NCI-H2227 (cell line): ENCODE results near the gene PDZD8.
"Not testable (repeated sequence)": the region's sequence is repeated elsewhere in the genome, so short reads cannot be mapped to it uniquely, and the experiment has no call there.

Experiments used
- DNase-seq: peaks from one replicate; lab custom pipeline; 2025; ENCODE audit not compliant: unreplicated experiment; lab: John Stamatoyannopoulos, UW

The PDZD8 gene

GRCh38 chr10:117255835-117256460 lies 119.3 kb downstream of the PDZD8 start:
- DNase-seq, result no peak

GRCh38 chr10:117254774-117255735 lies 120.2 kb downstream of the PDZD8 start:
- no peak for DNase-seq

GRCh38 chr10:117254338-117254737 lies 120.9 kb downstream of the PDZD8 start:
- DNase-seq, result no peak

GRCh38 chr10:117253908-117254307 lies 121.3 kb downstream of the PDZD8 start:
- no peak for DNase-seq

GRCh38 chr10:117250411-117250810 lies 124.8 kb downstream of the PDZD8 start:
- no peak for DNase-seq

DNA sequence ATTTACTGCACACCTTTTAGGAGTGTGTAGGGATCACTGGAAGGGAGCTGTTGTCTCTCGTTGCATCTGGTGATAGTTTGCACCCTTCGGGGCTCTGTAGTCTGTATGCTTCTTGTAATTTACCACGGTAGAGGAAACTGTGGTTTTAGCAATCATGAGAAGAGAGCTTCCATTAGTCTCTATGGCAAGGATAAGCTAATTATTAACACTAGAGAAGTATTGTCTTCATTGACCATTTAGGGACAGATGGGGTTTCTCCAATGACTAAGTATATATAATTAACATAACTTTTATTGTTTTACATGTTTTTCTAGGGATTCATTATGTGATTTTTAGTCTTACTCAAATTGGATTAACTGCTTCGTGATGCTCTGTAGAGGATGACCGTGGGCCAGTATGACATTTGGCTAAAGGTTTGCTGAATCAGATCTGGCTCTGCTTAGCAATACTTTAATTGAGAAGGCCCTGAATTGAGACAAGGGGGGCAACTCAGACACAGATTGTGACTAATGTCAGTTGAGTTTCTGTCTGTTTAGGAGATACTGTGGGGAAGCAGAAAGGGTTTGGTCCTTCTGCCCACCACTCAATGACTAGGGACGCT lies 125.6 kb downstream of the PDZD8 start:
- no peak for DNase-seq

DNA sequence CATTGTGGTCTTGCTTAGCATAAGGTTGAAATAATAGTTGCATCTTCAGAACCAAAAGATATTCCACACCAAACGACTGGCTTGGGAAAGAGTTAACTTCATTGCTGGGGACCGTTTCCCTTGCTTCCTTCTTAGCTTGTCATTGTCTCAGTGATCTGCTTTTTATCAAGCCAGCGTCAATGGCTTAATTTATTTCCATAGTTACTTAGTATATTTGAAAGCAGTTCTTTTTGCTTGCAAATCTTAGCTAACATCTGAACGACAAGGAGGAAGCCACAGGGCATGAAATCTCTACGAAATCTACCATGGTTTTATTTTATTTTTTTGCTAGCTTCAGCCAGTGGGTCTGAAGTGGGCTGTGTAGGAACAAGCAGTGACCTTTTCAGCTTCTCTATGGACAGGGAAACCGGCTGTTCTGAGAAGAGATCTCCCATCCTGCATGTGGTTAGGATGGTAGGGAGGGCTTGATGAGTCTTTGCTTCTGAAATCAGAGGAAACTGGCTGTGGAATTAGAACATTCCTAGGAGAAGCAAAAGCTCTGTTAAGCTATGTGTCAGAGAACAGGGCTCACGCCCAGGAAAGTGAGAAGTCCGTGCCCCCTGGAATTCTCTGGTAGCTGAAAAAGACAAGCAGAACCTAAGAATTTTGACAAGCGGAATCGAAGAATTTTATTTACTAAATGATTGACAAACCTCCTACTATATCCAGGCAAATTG lies 126.3 kb downstream of the PDZD8 start:
- no peak for DNase-seq

DNA sequence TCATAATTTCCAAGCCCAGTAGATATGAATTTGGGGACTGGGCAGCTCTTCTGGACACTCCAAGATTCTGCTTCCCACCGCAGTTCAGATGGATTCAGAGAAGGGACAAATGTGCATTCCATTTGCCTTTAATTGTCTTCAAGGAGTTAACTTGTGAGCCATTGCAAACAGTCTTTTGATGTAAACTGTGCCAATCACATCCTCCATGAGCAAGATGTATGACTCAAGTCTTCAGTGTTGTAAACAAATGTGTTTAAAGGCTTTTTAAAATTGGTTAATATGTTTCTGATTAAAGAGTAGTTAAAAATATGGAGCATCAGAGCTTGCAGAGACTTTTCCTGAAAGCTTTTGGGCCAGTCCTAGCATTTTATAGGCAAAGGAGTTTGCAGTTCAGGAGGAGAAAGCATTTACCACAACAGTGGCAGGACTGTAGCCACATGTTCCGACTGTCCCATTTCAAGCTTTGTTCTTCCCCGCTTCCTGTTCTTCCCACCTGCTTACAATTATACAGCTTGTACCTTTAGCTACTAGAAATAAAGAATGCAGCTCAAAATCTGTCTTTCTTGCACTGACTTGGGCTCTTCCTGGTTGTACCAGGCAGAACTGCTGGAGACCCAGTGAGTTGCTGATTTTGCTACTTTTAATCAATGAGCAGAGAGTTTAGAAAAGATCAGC lies 128.1 kb downstream of the PDZD8 start:
- no peak for DNase-seq

DNA sequence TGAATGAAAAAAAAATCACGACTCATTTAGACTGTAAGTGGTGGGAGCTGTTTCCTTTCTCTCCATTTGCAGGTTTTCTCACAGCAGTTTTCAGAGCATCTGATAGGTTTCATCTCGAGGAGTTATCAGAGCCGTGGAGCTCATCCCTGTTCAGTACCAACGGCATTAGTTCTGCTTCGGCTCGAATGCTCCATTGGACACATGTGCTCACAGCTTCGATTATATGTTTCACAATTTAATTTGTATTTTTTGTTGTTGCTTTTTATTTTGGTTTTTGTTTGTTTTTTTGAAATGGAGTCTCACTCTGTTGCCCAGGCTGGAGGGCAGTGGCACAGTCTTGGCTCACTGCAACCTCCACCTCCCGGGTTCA lies 132.8 kb downstream of the PDZD8 start:
- DNase-seq, result no peak

- DNase-seq, result peak; percentile 36
Observed at GRCh38 chr10:117241541-117242462, 133.4 kb downstream of the PDZD8 start.

DNA sequence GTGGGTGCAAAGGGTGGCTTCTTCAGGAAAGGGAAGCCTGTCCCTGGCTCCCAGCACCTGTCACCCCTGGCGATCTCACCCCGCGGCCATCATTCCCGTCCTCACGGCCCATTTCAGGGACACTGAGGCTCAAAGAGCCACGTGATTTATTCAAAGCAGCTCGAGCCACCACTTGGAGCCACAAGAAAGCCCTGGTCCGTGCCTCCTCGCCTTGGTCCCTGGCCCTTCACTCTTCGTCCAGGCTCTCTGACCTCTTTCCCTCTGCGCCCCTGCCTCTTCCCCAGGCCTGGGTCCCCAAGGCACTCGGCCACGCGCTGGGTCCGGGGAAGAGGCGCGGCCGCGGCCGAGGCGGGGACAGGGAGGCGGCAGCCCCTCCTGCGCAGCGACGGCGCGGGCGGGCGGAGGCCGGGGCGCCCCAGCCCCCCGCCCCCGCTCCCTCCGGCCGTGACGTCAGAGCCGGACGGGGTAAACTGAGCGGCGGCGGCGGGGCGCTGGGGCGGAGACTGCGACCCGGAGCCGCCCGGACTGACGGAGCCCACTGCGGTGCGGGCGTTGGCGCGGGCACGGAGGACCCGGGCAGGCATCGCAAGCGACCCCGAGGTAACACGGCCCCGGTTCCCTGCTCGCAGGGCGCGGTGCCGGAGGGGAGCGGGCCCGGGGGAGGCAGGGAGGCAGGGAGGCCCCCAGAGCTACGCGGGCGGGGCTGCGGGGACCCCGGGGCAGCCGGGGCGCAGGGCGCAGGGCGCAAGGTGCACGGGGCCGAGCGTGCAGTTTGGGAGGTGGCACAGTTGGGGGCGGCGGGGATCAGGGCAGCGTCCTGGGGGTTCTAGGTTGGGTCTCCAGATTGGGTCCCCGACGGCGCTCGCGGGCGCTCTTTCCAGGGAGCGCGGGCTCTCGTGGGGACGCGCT lies 134.4 kb downstream of the PDZD8 start, which contains the start of gene SLC18A2:
Gene SLC18A2, plus strand, starts transcription at position 494 of the 909 bp plus-strand sequence. CDS start 580 bp downstream, outside the sequence.
- DNase-seq, result peak; percentile 42

- DNase-seq, result no peak
Observed at GRCh38 chr10:117239721-117240620, 135.3 kb downstream of the PDZD8 start.

GRCh38 chr10:117239051-117239450 lies 136.2 kb downstream of the PDZD8 start:
- no peak for DNase-seq

- DNase-seq, result no peak
Observed at GRCh38 chr10:117237401-117237991, 137.7 kb downstream of the PDZD8 start.

DNA sequence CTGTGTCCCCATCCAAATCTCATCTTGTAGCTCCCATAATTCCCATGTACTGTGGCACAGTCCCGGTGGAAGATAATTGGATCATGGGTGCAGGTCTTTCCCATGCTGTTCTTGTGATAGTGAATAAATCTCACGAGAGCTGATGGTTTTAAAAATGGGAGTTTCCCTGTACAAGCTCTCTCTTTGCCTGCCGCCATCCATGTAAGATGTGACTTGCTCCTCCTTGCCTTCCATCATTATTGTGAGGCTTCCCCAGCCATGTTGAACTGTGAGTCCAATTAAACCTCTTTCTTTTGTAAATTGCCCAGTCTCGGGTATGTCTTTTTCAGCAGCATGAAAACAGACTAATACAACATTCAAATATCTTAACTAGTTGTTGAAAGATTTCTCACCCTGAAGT lies 145.1 kb downstream of the PDZD8 start:
- not testable (repeated sequence) for DNase-seq

DNA sequence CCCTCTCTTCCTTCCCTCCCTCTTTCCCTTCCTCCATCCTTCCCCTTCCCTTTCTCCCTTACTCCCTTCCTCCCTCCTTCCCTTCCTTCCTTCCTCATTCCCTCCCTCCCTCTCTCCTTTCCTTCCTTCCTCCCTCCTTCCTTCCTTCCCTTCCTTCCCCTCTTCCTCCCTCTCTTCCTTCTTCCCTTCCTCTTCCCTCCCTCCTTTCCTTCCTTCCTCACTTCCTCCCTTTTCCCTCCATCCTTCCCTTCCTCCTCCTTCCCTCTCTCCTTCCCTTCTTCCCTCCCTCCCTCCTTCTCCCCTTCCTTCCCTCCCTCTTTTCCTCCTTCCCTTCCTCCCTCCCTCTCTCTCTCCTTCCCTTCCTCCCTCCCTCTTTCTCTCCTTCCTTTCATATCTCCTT lies 147.0 kb downstream of the PDZD8 start:
- no peak for DNase-seq
